ENCODE measurements around the gene MEGF9.
"Not testable (repeated sequence)": the region's sequence is repeated elsewhere in the genome, so short reads cannot be mapped to it uniquely, and the experiment has no call there.

MEGF9 gene

DNA sequence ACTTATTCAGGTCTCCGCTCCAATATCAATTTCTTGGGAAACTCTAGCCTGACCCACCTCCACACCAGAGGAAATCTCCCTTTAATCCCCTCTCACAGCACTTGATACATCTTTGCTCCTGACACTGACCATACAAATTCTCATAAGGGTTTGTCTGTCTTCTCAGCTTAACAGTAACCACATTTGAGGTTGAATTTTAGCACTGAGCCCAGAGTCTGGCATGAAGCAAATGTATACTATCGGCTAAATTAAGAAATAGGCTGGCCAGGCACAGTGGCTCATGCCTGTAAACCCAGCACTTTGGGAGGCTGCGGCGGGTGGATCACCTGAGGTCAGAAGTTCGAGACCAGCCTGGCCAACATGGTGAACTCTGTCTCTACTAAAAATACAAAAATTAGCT lies 144.0 kb downstream of the MEGF9 start:
- DNase-seq = no peak

DNA sequence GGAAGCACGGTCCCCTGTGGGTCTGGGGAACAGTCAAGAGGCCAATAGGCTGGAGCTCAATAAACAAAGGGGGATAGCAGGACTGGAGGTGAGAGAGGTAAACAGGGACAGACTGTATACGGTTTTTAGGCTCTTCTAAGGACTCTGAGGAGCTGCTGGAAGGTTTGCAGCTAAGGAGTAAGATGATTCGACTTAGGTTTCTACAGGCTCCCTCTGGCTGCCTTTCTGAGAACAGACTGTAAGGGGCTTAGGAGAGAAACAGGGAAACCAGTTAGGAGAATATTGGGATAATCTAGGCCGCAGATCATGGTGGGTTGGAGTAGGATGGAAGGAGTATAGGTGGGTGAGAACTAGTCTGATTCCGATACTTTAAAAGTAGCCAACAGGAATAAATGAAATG lies 144.7 kb downstream of the MEGF9 start:
- no peak for DNase-seq

DNA sequence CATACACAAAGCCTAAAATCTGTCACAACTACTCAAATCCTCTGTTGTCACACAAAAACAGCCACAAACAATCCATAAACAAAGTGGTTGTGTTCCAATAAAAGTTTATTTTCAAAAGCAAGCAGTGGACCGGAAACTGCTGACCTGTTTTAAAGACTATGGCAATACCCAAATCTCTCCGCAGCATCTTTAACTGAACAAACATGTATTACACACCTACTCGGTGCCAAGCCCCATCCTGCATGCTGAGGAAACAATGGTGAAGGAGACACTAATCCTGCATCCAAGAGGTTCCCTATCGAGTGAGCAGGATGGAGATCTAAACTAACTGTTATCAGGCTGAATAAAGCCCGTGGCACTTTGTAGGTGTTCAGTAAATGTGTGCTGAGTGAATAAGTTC lies 145.5 kb downstream of the MEGF9 start:
- no peak for DNase-seq

DNA sequence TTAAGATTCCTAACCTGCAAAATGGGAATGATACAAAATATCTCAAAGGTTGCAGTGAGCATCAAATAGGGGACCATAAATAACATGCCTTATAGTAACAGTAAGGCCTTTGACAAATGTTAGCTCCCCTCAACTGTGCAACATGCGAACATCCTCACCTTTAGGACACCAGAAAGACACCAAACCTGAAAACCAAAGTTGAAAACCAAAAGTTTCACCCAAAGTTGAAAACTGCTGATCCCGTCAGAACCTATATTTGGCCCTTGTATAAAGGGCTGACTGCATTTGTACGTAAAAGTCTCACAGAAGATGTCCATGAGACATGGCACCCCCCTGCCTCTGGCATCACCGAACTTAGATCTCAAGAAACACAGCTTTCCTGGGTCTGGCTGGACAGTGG lies 146.4 kb downstream of the MEGF9 start:
- DNase-seq = no peak

DNA sequence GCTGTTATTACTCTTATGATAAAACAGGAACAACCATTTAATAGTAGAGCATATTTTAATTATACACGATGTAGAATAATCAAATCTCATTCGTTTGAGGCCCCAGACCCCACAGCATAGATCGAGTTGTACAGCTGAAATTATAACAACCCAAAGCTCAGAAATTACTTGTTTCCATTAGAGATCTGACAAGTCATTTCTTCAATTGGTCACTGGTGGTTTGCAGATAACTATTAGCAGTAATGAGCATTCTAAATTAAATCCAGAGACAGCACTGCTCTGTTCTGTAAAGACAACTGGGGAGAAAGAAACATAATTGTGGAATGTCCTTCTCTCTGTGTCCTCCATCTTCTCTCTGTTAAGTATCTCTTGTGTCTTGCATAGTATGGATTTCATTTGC lies 147.2 kb downstream of the MEGF9 start:
- DNase-seq = no peak

DNA sequence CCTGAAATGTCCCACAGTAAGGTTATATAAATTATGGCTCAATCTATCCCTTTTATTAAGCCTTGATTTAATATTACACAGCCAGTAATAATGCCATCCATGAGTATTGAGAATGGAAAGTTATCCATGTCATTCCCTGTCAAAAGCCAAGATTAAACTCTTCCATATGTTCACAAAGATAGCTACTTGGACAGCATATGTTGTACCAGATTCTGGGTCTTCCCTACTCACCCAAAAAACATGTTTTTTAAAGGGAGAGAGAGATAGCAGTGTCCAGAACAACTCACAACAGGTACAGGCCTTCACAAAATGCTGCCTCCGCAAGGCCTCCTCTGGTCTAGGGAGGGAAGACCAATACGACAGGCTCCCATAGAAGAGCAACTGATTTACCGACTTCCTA lies 149.7 kb downstream of the MEGF9 start:
- no peak for DNase-seq

DNA sequence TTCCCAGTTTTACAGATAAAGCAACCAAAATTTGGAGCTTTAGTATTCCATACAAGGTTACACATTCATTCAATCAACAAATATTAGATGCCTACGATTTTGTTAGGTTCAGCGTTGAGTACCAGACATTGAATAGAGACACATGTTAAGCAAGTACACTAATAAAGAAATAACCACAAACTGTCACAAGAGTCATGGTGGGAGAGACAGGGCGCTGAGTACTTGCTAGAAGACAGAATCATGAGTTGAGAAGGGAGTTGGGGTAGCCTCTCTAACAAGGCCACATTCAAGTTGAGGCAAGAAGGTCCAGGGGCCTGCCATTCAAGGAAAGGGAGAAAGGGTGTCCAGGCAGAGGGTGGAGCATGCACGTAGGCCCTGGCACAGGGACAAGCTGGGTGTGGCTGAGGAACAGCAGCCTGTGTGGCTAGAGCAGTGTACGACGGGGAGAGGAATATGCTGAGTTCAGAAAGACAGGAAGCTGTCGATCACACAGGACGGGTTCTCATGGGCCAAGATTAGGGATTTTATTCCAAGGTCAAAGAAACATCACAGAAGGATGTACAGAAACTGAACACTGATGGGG lies 151.3 kb downstream of the MEGF9 start:
- no peak for DNase-seq

DNA sequence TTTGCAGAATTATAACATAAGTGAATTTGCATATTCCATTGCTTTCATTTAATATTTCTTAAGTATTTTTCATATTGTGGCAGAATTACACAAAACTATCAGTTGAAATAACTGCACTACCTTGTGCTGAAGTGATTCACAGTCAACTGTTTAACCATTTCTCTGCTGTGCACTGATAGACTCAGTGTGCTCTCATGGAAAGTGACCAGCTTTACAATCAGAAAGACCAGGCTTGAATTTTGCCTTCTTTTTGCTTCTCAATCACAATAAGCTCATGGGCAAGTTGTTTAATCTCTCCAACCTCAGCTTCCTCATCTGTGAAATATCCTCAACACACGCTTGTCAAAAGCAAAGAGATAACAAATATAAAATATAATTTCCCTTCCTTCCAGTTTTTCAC lies 152.6 kb downstream of the MEGF9 start:
- DNase-seq = no peak

DNA sequence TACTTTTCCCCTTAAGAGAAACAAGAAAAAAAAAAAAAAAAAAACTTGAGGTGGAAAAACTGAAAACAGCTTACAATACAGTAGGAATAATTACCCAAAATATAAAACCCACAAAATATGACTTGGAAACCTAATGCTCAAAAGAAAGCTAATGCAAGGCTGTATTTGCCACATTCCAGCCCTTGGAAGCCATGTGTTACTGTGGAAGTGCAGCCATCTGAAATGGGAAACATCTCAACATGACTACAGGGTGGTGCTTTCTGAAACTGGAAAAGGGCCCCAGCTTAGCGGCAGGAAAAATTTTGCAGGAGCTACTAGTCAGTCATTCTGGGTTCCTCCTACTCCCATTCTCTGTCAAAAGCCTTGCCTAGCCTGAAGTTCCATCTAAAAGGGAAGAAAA lies 154.7 kb downstream of the MEGF9 start:
- no peak for DNase-seq

DNA sequence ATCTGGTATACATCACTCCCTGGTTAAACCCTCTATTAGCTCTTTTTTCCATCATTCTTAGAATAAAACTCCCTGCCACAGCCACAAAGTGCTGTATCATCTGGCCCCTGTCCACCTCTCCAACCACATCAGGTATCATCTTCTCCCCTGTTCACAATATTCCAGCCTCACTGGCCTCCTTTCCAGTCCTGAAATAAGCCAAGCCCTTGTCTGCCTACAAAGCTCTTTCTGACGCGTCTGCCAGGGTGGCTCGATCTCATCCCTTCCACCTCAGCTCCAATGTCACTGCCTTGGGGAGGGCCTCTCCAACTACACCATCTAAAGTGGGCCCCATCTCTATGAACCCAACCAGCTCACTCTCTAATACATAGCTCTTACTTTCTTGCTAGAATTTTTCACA lies 155.8 kb downstream of the MEGF9 start:
- DNase-seq = no peak

DNA sequence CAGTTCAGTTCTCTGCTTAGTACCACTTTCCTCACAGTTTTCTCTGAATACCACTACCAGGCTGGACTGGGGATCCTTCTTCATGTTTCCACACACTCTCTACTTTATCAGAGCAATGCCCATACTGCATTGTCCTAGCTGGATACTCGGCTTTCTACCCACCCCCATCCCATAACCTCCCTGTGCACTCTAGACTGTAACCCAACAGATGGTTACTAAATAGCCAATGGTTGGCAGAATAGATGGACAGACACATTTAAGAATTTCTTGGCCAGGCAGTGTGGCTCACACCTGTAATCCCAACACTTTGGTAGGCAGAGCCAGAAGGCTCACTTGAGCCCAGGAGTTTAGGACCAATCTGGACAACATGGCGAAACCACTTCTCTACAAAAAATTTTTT lies 157.1 kb downstream of the MEGF9 start:
- no peak for DNase-seq

DNA sequence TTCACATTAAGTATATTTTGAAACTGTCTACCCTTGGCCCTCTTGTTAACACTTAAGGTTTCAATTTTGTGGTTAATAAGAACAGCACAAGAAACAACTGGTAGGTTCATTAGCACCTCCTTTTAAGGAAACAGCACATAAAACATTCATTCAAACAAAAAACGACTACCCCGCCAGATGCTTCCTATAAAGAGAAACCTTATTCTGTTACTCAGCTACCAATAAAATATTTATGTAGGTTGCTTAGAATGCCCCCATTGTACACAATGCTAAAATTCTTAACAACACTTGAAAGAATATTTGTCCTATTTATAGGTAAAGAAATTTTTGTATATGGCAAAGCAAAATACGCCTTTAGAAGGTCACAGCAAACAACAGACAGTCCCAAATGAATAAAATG lies 157.5 kb downstream of the MEGF9 start:
- DNase-seq = no peak

DNA sequence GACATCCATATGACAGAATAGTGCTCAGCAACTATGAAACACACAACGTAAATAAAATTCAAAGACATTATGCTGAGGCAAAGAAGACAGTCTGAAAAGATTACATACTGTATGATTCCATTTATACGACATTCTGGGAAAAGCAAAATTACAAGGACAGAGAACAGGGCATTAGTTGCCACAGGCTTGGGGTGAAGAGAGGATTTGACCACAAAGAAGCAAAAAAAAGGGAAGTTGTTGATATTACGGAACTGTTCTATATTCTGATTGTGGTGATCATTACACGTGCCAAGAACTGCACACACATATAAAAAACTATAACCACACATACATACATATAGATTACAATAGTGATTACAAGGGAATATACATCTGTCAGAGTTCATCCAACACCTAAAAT lies 158.4 kb downstream of the MEGF9 start:
- DNase-seq = no peak

DNA sequence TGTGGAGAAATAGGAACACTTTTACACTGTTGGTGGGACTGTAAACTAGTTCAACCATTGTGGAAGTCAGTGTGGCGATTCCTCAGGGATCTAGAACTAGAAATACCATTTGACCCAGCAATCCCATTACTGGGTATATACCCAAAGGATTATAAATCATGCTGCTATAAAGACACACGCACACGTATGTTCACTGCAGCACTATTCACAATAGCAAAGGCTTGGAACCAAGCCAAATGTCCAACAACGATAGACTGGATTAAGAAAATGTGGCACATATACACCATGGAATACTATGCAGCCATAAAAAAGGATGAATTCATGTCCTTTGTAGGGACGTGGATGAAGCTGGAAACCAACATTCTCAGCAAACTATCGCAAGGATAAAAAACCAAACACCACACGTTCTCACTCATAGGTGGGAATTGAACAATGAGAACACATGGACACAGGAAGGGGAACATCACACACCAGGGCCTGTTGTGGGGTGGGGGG lies 162.0 kb downstream of the MEGF9 start:
- DNase-seq = not testable (repeated sequence)
